C4-2B (cell line): ENCODE measurements around the gene BMP7.

Experiments used
- ZFX ChIP-seq: fragments of 450-650 bp; IDR thresholded peaks from 2 replicates; pipeline ENCODE4 v1.6.1; 2017
- TF ChIP-seq, protein P1 (sequence below): fragments of 450-650 bp; conservative IDR thresholded peaks from 2 replicates; pipeline ENCODE4 v1.5.1; 2017; ENCODE audit warnings: mild to moderate bottlenecking

- TF ChIP-seq, protein P1, sequence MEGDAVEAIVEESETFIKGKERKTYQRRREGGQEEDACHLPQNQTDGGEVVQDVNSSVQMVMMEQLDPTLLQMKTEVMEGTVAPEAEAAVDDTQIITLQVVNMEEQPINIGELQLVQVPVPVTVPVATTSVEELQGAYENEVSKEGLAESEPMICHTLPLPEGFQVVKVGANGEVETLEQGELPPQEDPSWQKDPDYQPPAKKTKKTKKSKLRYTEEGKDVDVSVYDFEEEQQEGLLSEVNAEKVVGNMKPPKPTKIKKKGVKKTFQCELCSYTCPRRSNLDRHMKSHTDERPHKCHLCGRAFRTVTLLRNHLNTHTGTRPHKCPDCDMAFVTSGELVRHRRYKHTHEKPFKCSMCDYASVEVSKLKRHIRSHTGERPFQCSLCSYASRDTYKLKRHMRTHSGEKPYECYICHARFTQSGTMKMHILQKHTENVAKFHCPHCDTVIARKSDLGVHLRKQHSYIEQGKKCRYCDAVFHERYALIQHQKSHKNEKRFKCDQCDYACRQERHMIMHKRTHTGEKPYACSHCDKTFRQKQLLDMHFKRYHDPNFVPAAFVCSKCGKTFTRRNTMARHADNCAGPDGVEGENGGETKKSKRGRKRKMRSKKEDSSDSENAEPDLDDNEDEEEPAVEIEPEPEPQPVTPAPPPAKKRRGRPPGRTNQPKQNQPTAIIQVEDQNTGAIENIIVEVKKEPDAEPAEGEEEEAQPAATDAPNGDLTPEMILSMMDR: no peak
- no peak for TF ChIP-seq ZFX
Measured at GRCh38 chr20:57190536-57191264, 75.7 kb downstream of the BMP7 start.
